Stimulated activated CD8-positive, alpha-beta memory T cell treated with anti-CD3 and anti-CD28 coated beads, Interleukin-4, amount 100 ng/mL, for 4 hours (primary cell): ENCODE measurements around the gene CELSR2.

ENCODE experiments used
- DNase-seq, 2 donors: peaks; one replicate each; pipeline ENCODE4 v3.0.0-alpha.2; 2020; ENCODE audit warnings: low read depth in 2 of 2, low spot score in 1 of 2

The CELSR2 gene

GRCh38 chr1:109250454-109251276 lies 1.3 kb downstream of the CELSR2 start:
- no peak for DNase-seq

- no peak for DNase-seq
Measured at GRCh38 chr1:109251277-109252166, 2.2 kb downstream of the CELSR2 start.

- no peak for DNase-seq
Measured at GRCh38 chr1:109252167-109252892, 3.0 kb downstream of the CELSR2 start.

- no peak for DNase-seq
Measured at GRCh38 chr1:109252893-109253802, 3.8 kb downstream of the CELSR2 start.

GRCh38 chr1:109253803-109254620 lies 4.7 kb downstream of the CELSR2 start:
- no peak for DNase-seq

- DNase-seq: no peak
Measured at GRCh38 chr1:109254621-109255096, 5.3 kb downstream of the CELSR2 start.

- no peak for DNase-seq
Measured at GRCh38 chr1:109255097-109255651, 5.8 kb downstream of the CELSR2 start.

GRCh38 chr1:109255678-109256077 lies 6.3 kb downstream of the CELSR2 start:
- DNase-seq: no peak

- no peak for DNase-seq
Measured at GRCh38 chr1:109256085-109256484, 6.7 kb downstream of the CELSR2 start.

- no peak for DNase-seq
Measured at GRCh38 chr1:109256971-109257681, 7.8 kb downstream of the CELSR2 start.

GRCh38 chr1:109257682-109258421 lies 8.5 kb downstream of the CELSR2 start:
- no peak for DNase-seq

- no peak for DNase-seq
Measured at GRCh38 chr1:109258481-109259466, 9.4 kb downstream of the CELSR2 start.

- no peak for DNase-seq
Measured at GRCh38 chr1:109259674-109260557, 10.6 kb downstream of the CELSR2 start.

- no peak for DNase-seq
Measured at GRCh38 chr1:109261006-109261405, 11.7 kb downstream of the CELSR2 start.

- no peak for DNase-seq
Measured at GRCh38 chr1:109261578-109261977, 12.2 kb downstream of the CELSR2 start.
